ENCODE measurements around the gene HACE1.
A peak's percentile ranks its signal among the peaks of the same experiment; 100 is the strongest.

The HACE1 gene

DNA sequence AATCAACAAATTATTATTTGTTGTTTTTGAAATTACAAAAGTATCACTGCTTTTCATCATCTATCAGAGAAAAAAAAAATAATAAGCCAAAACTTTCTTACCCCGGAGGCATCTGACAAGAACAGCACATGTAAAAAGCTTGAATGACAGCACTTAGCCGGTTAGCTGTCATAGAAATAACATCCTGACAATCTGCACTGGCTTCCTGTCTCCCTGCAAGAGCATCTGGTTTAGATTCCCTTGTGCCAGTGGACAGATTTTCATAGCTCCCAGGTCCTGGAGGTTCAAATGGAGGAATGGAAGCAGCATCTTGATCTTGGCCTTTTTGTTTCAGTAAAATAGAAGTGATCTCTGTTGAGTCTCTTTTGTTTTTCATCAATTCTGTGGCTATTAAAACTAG lies 74.8 kb downstream of the HACE1 start:
- Histone ChIP-seq H3K36me3 (ENCODE audit: insufficient read depth, low read length) (peaks cover 41% of the 10 kb centered on the region; the same call in 1 of the 2 replicates), H3K79me2 (ENCODE audit: insufficient read depth, low read length) (no peaks in the 10 kb centered on the region), H2AFZ (ENCODE audit: low read length) (no peak overlapping the region), H3K4me1 (ENCODE audit: insufficient read depth, low read length, poor library complexity, severe bottlenecking) (peaks cover 10% of the 10 kb centered on the region), H3K27me3 (ENCODE audit: insufficient read depth, low read length, poor library complexity, severe bottlenecking) (no peaks in the 10 kb centered on the region), H3K4me3 (ENCODE audit: low read length, poor library complexity, severe bottlenecking) (no peak overlapping the region), H3K4me2 (ENCODE audit: low read depth, low read length, poor library complexity, severe bottlenecking) (no peak overlapping the region), H3K9ac (ENCODE audit: low read depth, low read length, poor library complexity, severe bottlenecking) (no peak overlapping the region), H3K9me2 (replicated peaks; ENCODE audit: low read depth, low read length) (no peaks in the 10 kb centered on the region), H3K9me3 (ENCODE audit: insufficient read depth, low read depth, low read length) (no peaks in the 10 kb centered on the region), H3F3A (ENCODE audit: low read depth) (no peaks in the 10 kb centered on the region), H4K20me1 (ENCODE audit: insufficient read depth, low read length, poor library complexity, severe bottlenecking) (no peaks in the 10 kb centered on the region)
- TF ChIP-seq, protein P1, sequence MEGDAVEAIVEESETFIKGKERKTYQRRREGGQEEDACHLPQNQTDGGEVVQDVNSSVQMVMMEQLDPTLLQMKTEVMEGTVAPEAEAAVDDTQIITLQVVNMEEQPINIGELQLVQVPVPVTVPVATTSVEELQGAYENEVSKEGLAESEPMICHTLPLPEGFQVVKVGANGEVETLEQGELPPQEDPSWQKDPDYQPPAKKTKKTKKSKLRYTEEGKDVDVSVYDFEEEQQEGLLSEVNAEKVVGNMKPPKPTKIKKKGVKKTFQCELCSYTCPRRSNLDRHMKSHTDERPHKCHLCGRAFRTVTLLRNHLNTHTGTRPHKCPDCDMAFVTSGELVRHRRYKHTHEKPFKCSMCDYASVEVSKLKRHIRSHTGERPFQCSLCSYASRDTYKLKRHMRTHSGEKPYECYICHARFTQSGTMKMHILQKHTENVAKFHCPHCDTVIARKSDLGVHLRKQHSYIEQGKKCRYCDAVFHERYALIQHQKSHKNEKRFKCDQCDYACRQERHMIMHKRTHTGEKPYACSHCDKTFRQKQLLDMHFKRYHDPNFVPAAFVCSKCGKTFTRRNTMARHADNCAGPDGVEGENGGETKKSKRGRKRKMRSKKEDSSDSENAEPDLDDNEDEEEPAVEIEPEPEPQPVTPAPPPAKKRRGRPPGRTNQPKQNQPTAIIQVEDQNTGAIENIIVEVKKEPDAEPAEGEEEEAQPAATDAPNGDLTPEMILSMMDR (conservative IDR thresholded peaks at IDR 0.05; ENCODE audit: low read length) = no peak
- no peak for TF ChIP-seq EZH2phosphoT487 (IDR thresholded peaks at IDR 0.05; ENCODE audit: borderline replicate concordance)

DNA sequence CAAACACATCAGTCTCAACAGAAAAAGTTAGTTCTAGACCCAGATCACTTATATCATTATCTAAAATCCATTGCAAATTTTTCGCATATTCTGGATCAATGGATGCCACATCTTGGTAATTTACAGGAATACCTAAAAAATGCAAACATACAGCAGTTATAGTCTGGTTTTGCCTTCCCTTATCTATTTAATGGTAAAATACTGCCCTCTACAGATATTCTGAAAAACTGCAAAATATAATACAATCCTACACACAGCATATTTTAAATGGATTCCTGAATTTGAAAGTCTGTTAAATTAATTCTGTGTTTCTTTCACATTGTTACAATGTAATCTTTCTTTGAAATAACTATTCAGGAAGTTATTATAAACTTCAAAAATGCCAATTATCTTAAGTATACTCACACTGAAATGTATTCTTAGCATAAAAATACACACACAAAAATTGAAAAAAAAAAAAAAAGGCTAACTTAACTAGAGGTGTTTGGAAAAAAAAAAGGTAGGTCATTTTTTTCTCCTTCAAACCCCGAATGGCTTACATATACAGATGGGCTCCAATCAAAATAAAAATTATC lies 88.4 kb downstream of the HACE1 start:
- Histone ChIP-seq H3K9me2 (replicated peaks; ENCODE audit: low read depth, low read length) (no peaks in the 10 kb centered on the region), H3K4me3 (ENCODE audit: low read length, poor library complexity, severe bottlenecking) (no peak overlapping the region), H3K9me3 (ENCODE audit: insufficient read depth, low read depth, low read length) (no peaks in the 10 kb centered on the region), H4K20me1 (ENCODE audit: insufficient read depth, low read length, poor library complexity, severe bottlenecking) (no peaks in the 10 kb centered on the region), H3K9ac (ENCODE audit: low read depth, low read length, poor library complexity, severe bottlenecking) (no peak overlapping the region), H2AFZ (ENCODE audit: low read length) (no peak overlapping the region), H3K4me1 (ENCODE audit: insufficient read depth, low read length, poor library complexity, severe bottlenecking) (peaks cover 13% of the 10 kb centered on the region), H3K4me2 (ENCODE audit: low read depth, low read length, poor library complexity, severe bottlenecking) (no peak overlapping the region), H3K79me2 (ENCODE audit: insufficient read depth, low read length) (no peaks in the 10 kb centered on the region), H3F3A (ENCODE audit: low read depth) (no peaks in the 10 kb centered on the region), H3K36me3 (ENCODE audit: insufficient read depth, low read length) (peaks cover 15% of the 10 kb centered on the region), H3K27me3 (ENCODE audit: insufficient read depth, low read length, poor library complexity, severe bottlenecking) (no peaks in the 10 kb centered on the region)
- no peak for TF ChIP-seq EZH2phosphoT487 (IDR thresholded peaks at IDR 0.05; ENCODE audit: borderline replicate concordance)
- TF ChIP-seq, protein P1 (conservative IDR thresholded peaks at IDR 0.05; ENCODE audit: low read length) = peak; percentile 89

DNA sequence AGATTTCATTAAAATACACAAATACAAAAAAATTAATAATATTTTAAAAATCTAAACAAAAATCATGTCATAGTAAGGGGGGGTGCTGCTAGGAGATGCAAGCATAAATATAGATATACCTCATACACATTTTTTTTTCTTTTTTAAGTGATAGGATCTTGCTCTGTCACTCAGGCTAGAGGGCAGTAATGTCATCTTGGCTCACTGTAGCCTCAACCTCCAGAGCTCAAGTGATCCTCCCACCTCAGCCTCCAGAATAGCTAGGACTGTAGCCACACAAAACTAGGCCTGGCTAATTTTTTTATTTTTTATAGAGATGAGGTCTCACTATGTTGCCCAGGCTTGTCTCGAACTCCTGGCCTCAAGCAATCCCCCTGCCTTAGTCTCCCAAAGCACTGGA lies 90.8 kb downstream of the HACE1 start:
- Histone ChIP-seq H3K36me3 (ENCODE audit: insufficient read depth, low read length) (peaks cover 24% of the 10 kb centered on the region), H3K4me3 (ENCODE audit: low read length, poor library complexity, severe bottlenecking) (no peak overlapping the region), H3K9me2 (replicated peaks; ENCODE audit: low read depth, low read length) (no peaks in the 10 kb centered on the region), H3K9me3 (ENCODE audit: insufficient read depth, low read depth, low read length) (no peaks in the 10 kb centered on the region), H3F3A (ENCODE audit: low read depth) (no peaks in the 10 kb centered on the region), H3K27me3 (ENCODE audit: insufficient read depth, low read length, poor library complexity, severe bottlenecking) (no peaks in the 10 kb centered on the region), H3K79me2 (ENCODE audit: insufficient read depth, low read length) (no peaks in the 10 kb centered on the region), H3K9ac (ENCODE audit: low read depth, low read length, poor library complexity, severe bottlenecking) (no peak overlapping the region), H3K4me2 (ENCODE audit: low read depth, low read length, poor library complexity, severe bottlenecking) (no peak overlapping the region), H4K20me1 (ENCODE audit: insufficient read depth, low read length, poor library complexity, severe bottlenecking) (no peaks in the 10 kb centered on the region), H3K4me1 (ENCODE audit: insufficient read depth, low read length, poor library complexity, severe bottlenecking) (peaks cover 13% of the 10 kb centered on the region), H2AFZ (ENCODE audit: low read length) (no peak overlapping the region)
- no peak for TF ChIP-seq EZH2phosphoT487 (IDR thresholded peaks at IDR 0.05; ENCODE audit: borderline replicate concordance)
- TF ChIP-seq, protein P1 (conservative IDR thresholded peaks at IDR 0.05; ENCODE audit: low read length) = no peak

Data from Loucy (cell line).